ENCODE measurements around the gene ZNF438. TPM values are rescaled to one million over a fixed set of nuclear protein-coding genes. Genes with fewer than 3 reads are reported as not detected.

ZNF438 gene
- total RNA-seq, 4 donors from 2014 or later = 17.6 to 34.8 (median 23.6) TPM

- no peak for TF ChIP-seq CTCF (IDR thresholded peaks at IDR 0.05; ENCODE audit: low read depth)
These were observed 41.5 kb upstream of the ZNF438 start for GRCh38 chr10:31073211-31073610.

GRCh38 chr10:31072451-31072850, 40.8 kb upstream of the ZNF438 start:
- no peak for TF ChIP-seq CTCF (IDR thresholded peaks at IDR 0.05; ENCODE audit: low read depth)

GRCh38 chr10:31071232-31072005, 39.8 kb upstream of the ZNF438 start:
- TF ChIP-seq CTCF (IDR thresholded peaks at IDR 0.05; ENCODE audit: low read depth) = no peak

GRCh38 chr10:31070691-31071090, 39.0 kb upstream of the ZNF438 start:
- TF ChIP-seq CTCF (IDR thresholded peaks at IDR 0.05; ENCODE audit: low read depth) = no peak

- no peak for TF ChIP-seq CTCF (IDR thresholded peaks at IDR 0.05; ENCODE audit: low read depth)
These were observed 38.4 kb upstream of the ZNF438 start for GRCh38 chr10:31070025-31070424.

GRCh38 chr10:31069411-31069810, 37.7 kb upstream of the ZNF438 start:
- TF ChIP-seq CTCF (IDR thresholded peaks at IDR 0.05; ENCODE audit: low read depth) = no peak

- TF ChIP-seq CTCF (IDR thresholded peaks at IDR 0.05; ENCODE audit: low read depth) = no peak
These were observed 32.7 kb upstream of the ZNF438 start for GRCh38 chr10:31064348-31064747.
